ENCODE results near the gene SRRM5.
"Not testable (repeated sequence)": the region's sequence is repeated elsewhere in the genome, so short reads cannot be mapped to it uniquely, and the experiment has no call there.

SRRM5 gene

DNA sequence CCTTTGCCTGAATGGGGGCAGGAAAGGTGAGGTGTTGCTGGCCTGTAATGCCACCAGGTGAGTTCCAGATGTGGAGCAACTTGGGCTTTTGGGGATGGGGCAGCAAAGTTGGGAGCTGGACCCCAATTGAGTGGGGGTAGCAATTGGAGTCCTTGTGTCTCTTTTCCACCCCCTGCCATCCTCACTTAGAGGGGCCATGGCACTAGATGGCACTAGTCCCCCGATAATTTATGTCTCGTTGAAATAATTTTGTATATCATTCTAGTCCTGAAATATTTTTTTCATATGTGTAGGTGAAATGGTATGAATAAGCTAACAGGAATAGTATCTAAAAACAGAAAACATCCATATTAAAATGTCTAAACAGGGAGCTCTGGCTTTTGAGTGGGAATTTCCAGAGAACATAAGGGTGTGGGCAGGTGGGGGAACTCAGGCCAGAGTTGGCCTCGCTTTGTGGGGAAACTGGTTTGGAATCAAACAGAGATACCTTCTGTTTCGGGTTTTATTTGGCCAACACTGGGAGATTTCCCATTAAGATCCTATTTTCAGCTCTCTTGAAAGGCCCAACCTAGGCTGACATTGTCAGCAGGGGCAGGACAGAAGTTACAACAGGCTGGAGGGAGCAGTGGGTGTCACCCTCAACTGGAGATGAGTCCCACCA lies 12.1 kb upstream of the SRRM5 start:
- no peak overlapping the region for H3K27ac ChIP-seq (ENCODE audit: low read depth, low read length)
- H3K4me3 ChIP-seq (ENCODE audit: low read depth, low read length), result no peak overlapping the region
- no peaks in the 10 kb centered on the region for H3K27me3 ChIP-seq (ENCODE audit: control insufficient read depth, insufficient read depth, low read length)
- H3K9ac ChIP-seq (ENCODE audit: low read length), result no peak overlapping the region
- H3K9me3 ChIP-seq (ENCODE audit: control insufficient read depth, insufficient read depth, low read depth, low read length), result no peaks in the 10 kb centered on the region
- peaks cover 19% of the 10 kb centered on the region for H3K36me3 ChIP-seq (ENCODE audit: control insufficient read depth, insufficient read depth, low read length)
- H3K4me1 ChIP-seq (ENCODE audit: control insufficient read depth, insufficient read depth, low read length), result peaks cover 5% of the 10 kb centered on the region; the same call in 1 of the 2 replicates

DNA sequence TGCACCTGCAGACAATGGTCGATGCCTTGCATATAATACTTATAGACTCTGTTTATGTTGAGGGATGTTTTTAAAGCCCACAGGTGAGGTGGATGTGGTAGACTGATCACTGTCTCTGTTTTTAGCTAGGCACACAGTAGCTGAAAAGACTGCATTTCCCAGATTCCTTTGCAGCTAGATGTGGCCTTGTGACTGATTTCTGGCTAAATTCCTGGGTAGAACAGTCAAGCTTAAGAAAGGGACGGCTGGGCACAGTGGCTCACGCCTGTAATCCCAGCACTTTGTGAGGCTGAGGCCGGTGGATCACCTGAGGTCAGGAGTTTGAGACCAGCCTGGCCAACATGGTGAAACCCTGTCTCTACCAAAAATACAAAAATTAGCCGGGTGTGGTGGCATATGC lies 11.6 kb upstream of the SRRM5 start:
- H3K4me3 ChIP-seq (ENCODE audit: low read depth, low read length); H3K27ac ChIP-seq (ENCODE audit: low read depth, low read length); H3K27me3 ChIP-seq (ENCODE audit: control insufficient read depth, insufficient read depth, low read length); H3K4me1 ChIP-seq (ENCODE audit: control insufficient read depth, insufficient read depth, low read length); H3K9ac ChIP-seq (ENCODE audit: low read length); H3K9me3 ChIP-seq (ENCODE audit: control insufficient read depth, insufficient read depth, low read depth, low read length): not testable (repeated sequence)
- H3K36me3 ChIP-seq (ENCODE audit: control insufficient read depth, insufficient read depth, low read length), result peaks cover 19% of the 10 kb centered on the region

DNA sequence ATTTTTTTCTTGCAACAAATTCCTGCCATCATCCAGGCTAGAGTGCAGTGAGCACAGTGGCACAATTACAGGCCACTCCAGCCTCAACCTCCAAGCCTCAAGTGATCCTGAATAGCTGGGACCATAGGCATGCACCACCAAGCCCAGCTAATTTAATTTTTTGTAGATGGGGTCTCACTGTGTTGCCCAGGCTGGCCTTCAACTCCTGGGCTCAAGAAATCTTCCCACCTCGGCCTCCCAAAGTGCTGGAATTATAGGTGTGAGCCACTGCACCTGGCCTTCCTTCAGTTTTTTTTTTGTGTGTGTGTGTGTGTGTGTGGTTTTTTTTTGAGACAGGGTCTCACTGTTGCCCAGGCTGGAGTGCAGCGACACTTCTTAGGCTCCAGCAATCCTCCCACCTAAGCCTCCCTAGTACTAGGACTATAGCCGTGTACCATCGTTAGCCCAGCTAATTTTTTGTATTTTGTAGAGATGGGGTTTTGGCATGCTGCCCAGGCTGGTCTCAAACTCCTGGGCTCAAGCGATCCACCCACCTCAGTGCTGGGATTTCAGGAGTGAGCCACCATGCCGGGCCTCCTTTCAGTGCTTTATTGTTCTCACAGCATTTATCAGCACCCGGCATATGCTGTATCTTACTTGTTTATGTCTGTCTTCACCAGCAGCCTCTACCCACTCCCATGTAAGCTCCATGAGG lies 5.9 kb upstream of the SRRM5 start:
- no peak overlapping the region for H3K4me3 ChIP-seq (ENCODE audit: low read depth, low read length)
- no peak overlapping the region for H3K27ac ChIP-seq (ENCODE audit: low read depth, low read length)
- no peaks in the 10 kb centered on the region for H3K9me3 ChIP-seq (ENCODE audit: control insufficient read depth, insufficient read depth, low read depth, low read length)
- H3K27me3 ChIP-seq (ENCODE audit: control insufficient read depth, insufficient read depth, low read length), result no peaks in the 10 kb centered on the region
- H3K9ac ChIP-seq (ENCODE audit: low read length), result no peak overlapping the region
- peaks cover 15% of the 10 kb centered on the region for H3K36me3 ChIP-seq (ENCODE audit: control insufficient read depth, insufficient read depth, low read length)
- H3K4me1 ChIP-seq (ENCODE audit: control insufficient read depth, insufficient read depth, low read length), result peaks cover 4% of the 10 kb centered on the region; the same call in 1 of the 2 replicates

DNA sequence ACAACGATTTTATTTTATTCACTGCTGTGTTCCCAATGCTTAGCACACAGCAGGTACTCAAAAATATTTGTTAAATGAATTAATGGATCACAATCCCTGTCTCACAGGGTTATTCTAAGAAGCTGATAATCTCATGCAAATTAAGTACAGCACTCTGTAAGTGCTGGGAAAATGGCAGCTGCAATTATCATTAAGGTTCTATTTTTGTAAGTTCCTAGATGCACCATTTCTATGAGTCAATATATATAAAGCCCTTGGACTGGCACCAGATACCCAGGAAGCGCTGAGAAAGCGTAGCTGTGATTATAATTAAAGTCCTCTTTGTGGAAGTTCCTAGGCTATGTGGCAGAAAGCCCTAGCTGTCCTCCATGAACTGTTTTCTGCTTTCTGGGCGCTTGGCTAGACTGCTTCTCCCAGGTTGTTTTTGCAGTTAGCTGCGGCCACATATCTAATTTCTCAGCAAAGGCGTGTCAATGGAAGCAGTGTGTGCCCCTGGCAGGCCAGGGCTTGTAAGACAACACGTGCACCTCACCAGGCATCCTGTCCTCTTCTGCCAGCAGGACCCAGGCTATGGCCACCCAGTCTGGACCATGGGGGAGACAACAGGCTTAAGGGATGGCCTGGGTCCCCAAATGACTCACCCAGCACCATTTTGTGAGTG lies 5.2 kb upstream of the SRRM5 start:
- H3K27me3 ChIP-seq (ENCODE audit: control insufficient read depth, insufficient read depth, low read length), result no peaks in the 10 kb centered on the region
- H3K9me3 ChIP-seq (ENCODE audit: control insufficient read depth, insufficient read depth, low read depth, low read length), result no peaks in the 10 kb centered on the region
- peaks cover 16% of the 10 kb centered on the region for H3K36me3 ChIP-seq (ENCODE audit: control insufficient read depth, insufficient read depth, low read length)
- H3K4me3 ChIP-seq (ENCODE audit: low read depth, low read length), result no peak overlapping the region
- peaks cover 4% of the 10 kb centered on the region; the same call in 1 of the 2 replicates for H3K4me1 ChIP-seq (ENCODE audit: control insufficient read depth, insufficient read depth, low read length)
- no peak overlapping the region for H3K9ac ChIP-seq (ENCODE audit: low read length)
- no peak overlapping the region for H3K27ac ChIP-seq (ENCODE audit: low read depth, low read length)

DNA sequence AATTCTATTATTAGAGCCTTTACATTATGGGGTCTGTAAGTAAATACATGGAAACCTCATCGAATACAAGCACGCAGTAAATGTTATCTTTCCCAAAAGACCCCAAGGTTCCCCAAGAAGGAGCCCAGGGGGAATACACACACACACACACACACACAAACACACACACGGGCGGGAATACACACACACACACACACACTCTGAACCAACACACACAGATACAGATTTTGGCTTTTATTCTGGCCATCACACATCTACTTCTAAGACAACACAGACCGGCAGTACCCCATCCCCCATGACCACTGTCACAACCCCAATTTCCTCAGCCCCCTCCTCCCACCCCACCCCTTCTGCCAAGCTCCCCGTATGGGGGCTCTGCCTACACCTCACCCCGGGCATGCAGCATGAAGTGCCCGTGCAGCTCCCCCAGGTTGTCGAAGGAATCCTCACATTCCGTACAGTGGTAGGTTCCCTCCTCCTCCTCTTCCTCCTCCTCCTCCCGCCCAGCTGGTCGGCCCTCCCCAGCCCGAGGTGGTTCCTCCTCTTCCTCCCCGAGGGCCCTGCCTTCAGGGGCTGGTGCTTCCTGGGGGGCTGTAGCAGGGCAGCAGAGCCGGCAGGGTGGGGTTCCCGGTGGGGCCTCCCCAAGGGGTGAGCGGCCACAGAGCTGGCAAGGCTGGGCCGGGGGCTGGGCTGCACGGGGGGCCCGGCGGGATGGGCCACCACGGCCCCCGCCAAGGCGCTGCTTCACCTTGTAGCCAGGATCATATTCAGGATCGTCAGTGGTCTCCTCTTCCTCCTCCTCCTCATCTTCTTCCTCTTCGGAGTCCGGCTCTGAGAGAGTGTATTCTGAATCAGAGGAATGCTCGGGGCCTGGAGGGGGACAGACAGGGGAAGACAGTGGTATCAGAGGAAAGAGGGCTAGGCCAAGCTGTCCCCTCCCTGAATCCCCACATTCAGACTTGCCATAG lies 4.4 kb upstream of the SRRM5 start:
- peaks cover 4% of the 10 kb centered on the region; the same call in 1 of the 2 replicates for H3K4me1 ChIP-seq (ENCODE audit: control insufficient read depth, insufficient read depth, low read length)
- no peaks in the 10 kb centered on the region for H3K27me3 ChIP-seq (ENCODE audit: control insufficient read depth, insufficient read depth, low read length)
- no peak overlapping the region for H3K9ac ChIP-seq (ENCODE audit: low read length)
- no peak overlapping the region for H3K4me3 ChIP-seq (ENCODE audit: low read depth, low read length)
- H3K27ac ChIP-seq (ENCODE audit: low read depth, low read length), result no peak overlapping the region
- H3K9me3 ChIP-seq (ENCODE audit: control insufficient read depth, insufficient read depth, low read depth, low read length), result no peaks in the 10 kb centered on the region
- peaks cover 24% of the 10 kb centered on the region for H3K36me3 ChIP-seq (ENCODE audit: control insufficient read depth, insufficient read depth, low read length)

DNA sequence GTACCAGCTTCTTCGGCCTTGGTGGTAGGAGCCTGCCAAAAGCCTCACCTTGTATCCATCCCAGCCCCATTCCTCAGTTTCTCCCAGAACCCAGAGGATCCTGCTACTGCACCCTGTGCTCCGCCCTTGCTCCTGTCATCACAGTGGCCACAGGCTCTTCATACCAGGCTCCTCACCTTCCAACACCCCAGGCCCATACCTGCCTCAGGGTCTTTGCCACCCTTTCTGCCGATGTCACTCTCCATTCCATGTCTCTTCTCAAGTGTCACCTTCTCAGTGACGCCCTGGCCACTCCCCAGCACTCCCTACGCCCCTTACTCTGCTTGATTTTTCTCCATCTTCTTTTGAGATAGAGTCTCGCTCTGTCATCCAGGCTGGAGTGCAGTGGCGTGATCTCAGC lies 2.0 kb upstream of the SRRM5 start:
- no peak overlapping the region for H3K27ac ChIP-seq (ENCODE audit: low read depth, low read length)
- H3K36me3 ChIP-seq (ENCODE audit: control insufficient read depth, insufficient read depth, low read length), result peaks cover 31% of the 10 kb centered on the region
- no peaks in the 10 kb centered on the region for H3K9me3 ChIP-seq (ENCODE audit: control insufficient read depth, insufficient read depth, low read depth, low read length)
- H3K27me3 ChIP-seq (ENCODE audit: control insufficient read depth, insufficient read depth, low read length), result no peaks in the 10 kb centered on the region
- peaks cover 4% of the 10 kb centered on the region; the same call in 1 of the 2 replicates for H3K4me1 ChIP-seq (ENCODE audit: control insufficient read depth, insufficient read depth, low read length)
- no peak overlapping the region for H3K9ac ChIP-seq (ENCODE audit: low read length)
- H3K4me3 ChIP-seq (ENCODE audit: low read depth, low read length), result no peak overlapping the region

DNA sequence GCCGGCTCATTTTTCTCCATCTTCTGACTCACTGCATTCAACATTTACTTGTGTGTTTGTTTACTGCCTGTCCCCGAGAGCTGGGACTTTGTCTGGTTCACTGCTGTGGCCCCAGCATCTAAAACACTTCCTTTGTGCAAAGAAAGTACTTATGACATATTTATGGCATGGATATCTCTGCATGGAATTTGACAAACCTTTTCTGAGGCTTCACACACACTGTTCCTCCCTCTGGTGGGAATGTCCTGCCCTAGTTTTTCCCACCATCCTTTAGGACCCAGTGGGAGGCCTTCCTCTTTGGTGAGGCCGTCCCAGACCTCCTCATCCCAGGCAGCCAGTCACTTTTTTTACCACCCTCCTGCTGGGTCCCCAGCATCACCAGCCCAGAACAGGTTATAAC lies 1.4 kb upstream of the SRRM5 start:
- Histone ChIP-seq H3K4me1 (ENCODE audit: control insufficient read depth, insufficient read depth, low read length) (peaks cover 4% of the 10 kb centered on the region; the same call in 1 of the 2 replicates), H3K27me3 (ENCODE audit: control insufficient read depth, insufficient read depth, low read length) (no peaks in the 10 kb centered on the region), H3K4me3 (ENCODE audit: low read depth, low read length) (no peak overlapping the region), H3K36me3 (ENCODE audit: control insufficient read depth, insufficient read depth, low read length) (peaks cover 31% of the 10 kb centered on the region), H3K9me3 (ENCODE audit: control insufficient read depth, insufficient read depth, low read depth, low read length) (no peaks in the 10 kb centered on the region), H3K27ac (ENCODE audit: low read depth, low read length) (no peak overlapping the region), H3K9ac (ENCODE audit: low read length) (no peak overlapping the region)

DNA sequence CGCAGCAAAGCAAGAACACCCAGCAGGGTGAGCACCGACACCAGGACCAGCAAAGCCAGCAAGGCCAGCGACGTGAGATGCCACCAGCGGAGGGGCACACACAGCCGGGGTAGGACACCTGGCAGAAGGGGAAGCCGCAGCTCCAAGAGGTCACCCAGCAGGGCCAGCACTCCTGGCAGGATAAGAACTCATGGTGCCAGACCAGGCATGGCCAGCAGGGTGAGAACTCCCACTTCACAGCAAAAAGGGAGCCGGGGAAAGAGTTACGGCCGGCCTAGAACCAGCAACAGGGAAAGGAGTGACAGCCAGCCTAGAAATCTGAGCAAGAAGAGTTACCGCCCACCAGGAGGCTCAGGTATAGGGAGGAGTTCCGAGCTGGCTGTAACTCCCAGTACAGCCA lies 486 bp downstream of the SRRM5 start:
- Histone ChIP-seq H3K9ac (ENCODE audit: low read length) (no peak overlapping the region), H3K4me3 (ENCODE audit: low read depth, low read length) (no peak overlapping the region), H3K4me1 (ENCODE audit: control insufficient read depth, insufficient read depth, low read length) (peaks cover 4% of the 10 kb centered on the region; the same call in 1 of the 2 replicates), H3K36me3 (ENCODE audit: control insufficient read depth, insufficient read depth, low read length) (peaks cover 28% of the 10 kb centered on the region), H3K9me3 (ENCODE audit: control insufficient read depth, insufficient read depth, low read depth, low read length) (no peaks in the 10 kb centered on the region), H3K27me3 (ENCODE audit: control insufficient read depth, insufficient read depth, low read length) (no peaks in the 10 kb centered on the region), H3K27ac (ENCODE audit: low read depth, low read length) (no peak overlapping the region)

DNA sequence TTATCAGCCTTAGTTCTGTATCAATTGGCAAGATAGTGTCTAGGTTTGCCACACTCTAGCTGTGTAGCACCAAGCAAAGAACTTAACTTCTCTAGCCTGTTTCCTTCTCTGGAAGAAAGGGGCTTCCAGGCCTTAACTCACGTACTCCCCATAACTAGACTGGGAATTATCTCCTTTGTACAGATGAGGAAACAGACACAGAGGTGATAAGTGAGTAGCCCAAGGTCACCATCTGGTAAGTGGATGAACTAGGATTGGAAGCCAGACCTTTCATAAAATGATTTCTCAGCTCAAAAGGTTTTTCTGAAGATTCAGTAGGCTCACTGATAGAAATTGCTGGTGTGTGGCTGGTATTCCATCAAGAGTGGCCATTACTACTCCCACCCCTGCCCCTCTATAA lies 4.4 kb downstream of the SRRM5 start:
- no peaks in the 10 kb centered on the region for H3K27me3 ChIP-seq (ENCODE audit: control insufficient read depth, insufficient read depth, low read length)
- H3K4me1 ChIP-seq (ENCODE audit: control insufficient read depth, insufficient read depth, low read length), result peaks cover 13% of the 10 kb centered on the region
- H3K9me3 ChIP-seq (ENCODE audit: control insufficient read depth, insufficient read depth, low read depth, low read length), result no peaks in the 10 kb centered on the region
- peaks cover 22% of the 10 kb centered on the region for H3K36me3 ChIP-seq (ENCODE audit: control insufficient read depth, insufficient read depth, low read length)
- no peak overlapping the region for H3K4me3 ChIP-seq (ENCODE audit: low read depth, low read length)
- no peak overlapping the region for H3K9ac ChIP-seq (ENCODE audit: low read length)
- no peak overlapping the region for H3K27ac ChIP-seq (ENCODE audit: low read depth, low read length)

DNA sequence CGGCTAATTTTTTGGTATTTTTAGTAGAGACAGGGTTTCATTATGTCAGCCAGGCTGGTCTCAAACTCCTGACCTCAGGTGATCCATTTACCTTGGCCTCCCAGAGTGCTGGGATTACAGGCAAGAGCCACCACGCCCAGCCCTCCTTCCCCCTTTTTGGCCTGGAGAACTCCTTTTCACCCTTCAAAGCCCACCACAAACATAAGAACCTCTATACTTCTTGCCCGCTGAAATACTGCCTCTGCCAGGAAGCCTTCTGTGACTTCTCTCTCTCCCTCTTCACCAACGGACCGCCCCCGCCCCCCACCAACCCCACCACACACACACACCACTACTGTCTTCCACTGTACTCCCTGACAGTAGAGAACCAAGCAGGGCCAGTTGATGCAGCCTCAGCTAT lies 5.1 kb downstream of the SRRM5 start:
- Histone ChIP-seq H3K27me3 (ENCODE audit: control insufficient read depth, insufficient read depth, low read length) (no peaks in the 10 kb centered on the region), H3K27ac (ENCODE audit: low read depth, low read length) (no peak overlapping the region), H3K36me3 (ENCODE audit: control insufficient read depth, insufficient read depth, low read length) (peaks cover 18% of the 10 kb centered on the region), H3K9ac (ENCODE audit: low read length) (no peak overlapping the region), H3K9me3 (ENCODE audit: control insufficient read depth, insufficient read depth, low read depth, low read length) (no peaks in the 10 kb centered on the region), H3K4me1 (ENCODE audit: control insufficient read depth, insufficient read depth, low read length) (peaks cover 15% of the 10 kb centered on the region), H3K4me3 (ENCODE audit: low read depth, low read length) (no peak overlapping the region)

All from HUES6 (cell line).